Parathyroid adenoma (tissue), 2 donors: ENCODE data around the gene OLAH.

ENCODE experiments used
- H2AFZ ChIP-seq: fragments of 300-600 bp; sonication (generic); one replicate; pipeline ENCODE4 v1.7.0; 2017; ENCODE audit warnings: antibody characterized with exemption, mild to moderate bottlenecking
- H3K27ac ChIP-seq: fragments of 300-600 bp; sonication (generic); one replicate; pipeline ENCODE4 v1.7.0; 2017
- H3K27me3 ChIP-seq: fragments of 300-600 bp; sonication (generic); one replicate; pipeline ENCODE4 v1.7.0; 2017; ENCODE audit warnings: low read length; ENCODE audit not compliant: control insufficient read depth, insufficient read depth
- H3K36me3 ChIP-seq: fragments of 300-600 bp; sonication (generic); one replicate; pipeline ENCODE4 v1.7.0; 2017; ENCODE audit warnings: low read length; ENCODE audit not compliant: control insufficient read depth, insufficient read depth
- H3K4me1 ChIP-seq: fragments of 300-600 bp; sonication (generic); one replicate; pipeline ENCODE4 v1.7.0; 2017; ENCODE audit warnings: control low read depth
- H3K4me2 ChIP-seq: fragments of 300-600 bp; sonication (generic); one replicate; pipeline ENCODE4 v1.7.0; 2017; ENCODE audit warnings: low read length
- H3K4me3 ChIP-seq: fragments of 300-600 bp; sonication (generic); one replicate; pipeline ENCODE4 v1.7.0; 2017; ENCODE audit warnings: low read depth, low read length
- H3K79me2 ChIP-seq: fragments of 300-600 bp; sonication (generic); one replicate; pipeline ENCODE4 v1.7.0; 2017; ENCODE audit warnings: control low read depth
- H3K9ac ChIP-seq: fragments of 300-600 bp; sonication (generic); one replicate; pipeline ENCODE4 v1.7.0; 2017; ENCODE audit warnings: mild to moderate bottlenecking
- H3K9me3 ChIP-seq: fragments of 300-600 bp; sonication (generic); one replicate; pipeline ENCODE4 v1.7.0; 2017; ENCODE audit warnings: low read length; ENCODE audit not compliant: control insufficient read depth
- TF ChIP-seq, protein P1 (sequence below): fragments of 300-600 bp; sonication (generic); IDR thresholded peaks from one replicate; pipeline ENCODE4 v1.7.0; 2017; ENCODE audit warnings: antibody characterized with exemption, mild to moderate bottlenecking
- donor health status: primary hyperparathyroidism.

OLAH gene

DNA sequence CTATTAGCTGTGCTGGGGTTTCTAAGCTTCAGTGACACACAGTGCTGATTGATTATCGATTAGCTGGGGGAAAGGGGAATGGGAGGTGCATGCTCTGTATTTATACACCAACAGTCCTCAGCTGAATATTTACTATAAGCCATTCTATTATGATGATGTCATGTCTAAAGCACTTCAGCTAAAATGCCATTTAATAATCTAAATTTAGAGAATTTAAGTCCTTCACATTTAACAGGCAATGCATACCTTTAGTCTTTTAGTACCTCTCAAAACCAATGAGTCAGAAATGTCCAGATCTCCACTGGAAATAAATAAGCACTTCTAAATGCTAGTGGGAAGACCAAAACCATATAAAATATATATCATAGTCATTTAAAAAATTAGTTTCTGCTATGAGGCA lies 78.0 kb downstream of the OLAH start:
- TF ChIP-seq, protein P1, sequence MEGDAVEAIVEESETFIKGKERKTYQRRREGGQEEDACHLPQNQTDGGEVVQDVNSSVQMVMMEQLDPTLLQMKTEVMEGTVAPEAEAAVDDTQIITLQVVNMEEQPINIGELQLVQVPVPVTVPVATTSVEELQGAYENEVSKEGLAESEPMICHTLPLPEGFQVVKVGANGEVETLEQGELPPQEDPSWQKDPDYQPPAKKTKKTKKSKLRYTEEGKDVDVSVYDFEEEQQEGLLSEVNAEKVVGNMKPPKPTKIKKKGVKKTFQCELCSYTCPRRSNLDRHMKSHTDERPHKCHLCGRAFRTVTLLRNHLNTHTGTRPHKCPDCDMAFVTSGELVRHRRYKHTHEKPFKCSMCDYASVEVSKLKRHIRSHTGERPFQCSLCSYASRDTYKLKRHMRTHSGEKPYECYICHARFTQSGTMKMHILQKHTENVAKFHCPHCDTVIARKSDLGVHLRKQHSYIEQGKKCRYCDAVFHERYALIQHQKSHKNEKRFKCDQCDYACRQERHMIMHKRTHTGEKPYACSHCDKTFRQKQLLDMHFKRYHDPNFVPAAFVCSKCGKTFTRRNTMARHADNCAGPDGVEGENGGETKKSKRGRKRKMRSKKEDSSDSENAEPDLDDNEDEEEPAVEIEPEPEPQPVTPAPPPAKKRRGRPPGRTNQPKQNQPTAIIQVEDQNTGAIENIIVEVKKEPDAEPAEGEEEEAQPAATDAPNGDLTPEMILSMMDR = no peak
- no peaks in the 10 kb centered on the region for H3K4me1 ChIP-seq
- no peaks in the 10 kb centered on the region for H3K27me3 ChIP-seq
- no peaks in the 10 kb centered on the region for H3K36me3 ChIP-seq
- no peak overlapping the region for H3K4me2 ChIP-seq
- H3K4me3 ChIP-seq = no peak overlapping the region
- no peak overlapping the region for H3K9ac ChIP-seq
- no peak overlapping the region for H2AFZ ChIP-seq
- peaks cover 3% of the 10 kb centered on the region for H3K79me2 ChIP-seq
- H3K9me3 ChIP-seq = no peaks in the 10 kb centered on the region
- H3K27ac ChIP-seq = no peak overlapping the region

DNA sequence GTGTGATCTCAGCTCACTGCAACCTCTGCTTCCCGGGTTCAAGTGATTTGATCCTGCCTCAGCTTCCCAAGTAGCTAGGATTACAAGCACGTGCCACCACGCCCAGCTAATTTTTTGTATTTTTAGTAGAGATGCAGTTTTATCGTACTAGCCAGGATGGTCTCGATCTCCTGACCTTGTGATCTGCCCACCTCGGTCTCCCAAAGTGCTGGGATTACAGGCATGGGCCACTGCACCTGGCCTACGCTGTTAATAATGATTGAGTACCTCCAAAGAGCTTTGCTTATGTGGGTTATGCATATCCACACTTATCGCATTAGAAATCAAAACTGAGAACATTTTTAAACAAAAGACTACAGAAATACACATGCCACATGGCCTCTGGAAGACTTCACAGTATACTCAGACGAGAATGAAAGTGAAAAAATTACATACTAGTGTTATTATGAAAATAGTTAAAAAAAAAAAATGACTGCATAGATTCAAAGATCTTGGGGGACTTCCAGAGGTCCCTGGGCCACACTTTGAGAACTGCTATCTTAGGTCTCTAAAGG lies 78.8 kb downstream of the OLAH start:
- Histone ChIP-seq H3K27me3 (no peaks in the 10 kb centered on the region), H2AFZ (no peak overlapping the region), H3K9me3 (no peaks in the 10 kb centered on the region), H3K4me3 (no peak overlapping the region), H3K27ac (no peak overlapping the region), H3K4me2 (no peak overlapping the region), H3K36me3 (no peaks in the 10 kb centered on the region), H3K79me2 (peaks cover 3% of the 10 kb centered on the region), H3K4me1 (no peaks in the 10 kb centered on the region), H3K9ac (no peak overlapping the region)
- TF ChIP-seq, protein P1 = no peak
